LNCaP clone FGC (cell line): Measurements from ENCODE around the gene XRN2.

ENCODE experiments used
- DNase-seq: peaks from one replicate; pipeline ENCODE4 v3.0.0-alpha.2; 2011; ENCODE audit warnings: low read depth
- H3K4me3 ChIP-seq: 2 replicates; pipeline ENCODE4 v1.5.1; 2011; ENCODE audit warnings: mild to moderate bottlenecking, low read depth, low read length, control low read depth
- TF ChIP-seq, protein P1 (sequence below): IDR thresholded peaks from 2 replicates; pipeline ENCODE4 v1.5.1; 2012; ENCODE audit warnings: mild to moderate bottlenecking; ENCODE audit not compliant: control insufficient read depth, insufficient read depth; ENCODE audit errors: extremely low read depth

The XRN2 gene

GRCh38 chr20:21303061-21303871 is at the start of gene XRN2:
XRN2 (plus strand) TSS chr20:21303331; CDS start chr20:21303399, 68 bp downstream.
- H3K4me3 ChIP-seq: peak within 1 kb of the TSS; percentile 91
- DNase-seq: peak; percentile 84
- TF ChIP-seq, protein P1, sequence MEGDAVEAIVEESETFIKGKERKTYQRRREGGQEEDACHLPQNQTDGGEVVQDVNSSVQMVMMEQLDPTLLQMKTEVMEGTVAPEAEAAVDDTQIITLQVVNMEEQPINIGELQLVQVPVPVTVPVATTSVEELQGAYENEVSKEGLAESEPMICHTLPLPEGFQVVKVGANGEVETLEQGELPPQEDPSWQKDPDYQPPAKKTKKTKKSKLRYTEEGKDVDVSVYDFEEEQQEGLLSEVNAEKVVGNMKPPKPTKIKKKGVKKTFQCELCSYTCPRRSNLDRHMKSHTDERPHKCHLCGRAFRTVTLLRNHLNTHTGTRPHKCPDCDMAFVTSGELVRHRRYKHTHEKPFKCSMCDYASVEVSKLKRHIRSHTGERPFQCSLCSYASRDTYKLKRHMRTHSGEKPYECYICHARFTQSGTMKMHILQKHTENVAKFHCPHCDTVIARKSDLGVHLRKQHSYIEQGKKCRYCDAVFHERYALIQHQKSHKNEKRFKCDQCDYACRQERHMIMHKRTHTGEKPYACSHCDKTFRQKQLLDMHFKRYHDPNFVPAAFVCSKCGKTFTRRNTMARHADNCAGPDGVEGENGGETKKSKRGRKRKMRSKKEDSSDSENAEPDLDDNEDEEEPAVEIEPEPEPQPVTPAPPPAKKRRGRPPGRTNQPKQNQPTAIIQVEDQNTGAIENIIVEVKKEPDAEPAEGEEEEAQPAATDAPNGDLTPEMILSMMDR: peak; percentile 29; the same call in 1 of the 2 replicates

GRCh38 chr20:21257192-21257591 is 45.9 kb upstream of the XRN2 start:
- no peak for DNase-seq
- TF ChIP-seq, protein P1: no peak

DNA sequence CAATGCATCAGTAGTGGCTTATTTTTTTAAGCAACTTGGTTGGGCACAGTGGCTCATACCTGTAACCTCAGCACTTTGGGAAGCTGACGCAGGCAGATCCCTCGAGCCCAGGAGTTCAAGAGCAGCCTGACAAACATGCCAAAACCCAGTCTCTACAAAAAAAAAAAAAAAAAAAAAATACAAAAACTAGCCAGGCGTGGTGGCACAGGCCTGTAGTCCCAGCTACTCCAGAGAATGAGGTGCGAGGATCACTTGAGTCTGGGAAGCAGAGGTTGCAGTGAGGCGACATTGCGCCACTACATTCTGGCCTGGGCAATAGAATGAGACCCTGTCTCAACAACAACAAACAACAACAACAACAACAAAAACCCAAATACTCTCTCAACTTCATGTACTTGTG is 44.7 kb upstream of the XRN2 start:
- H3K4me3 ChIP-seq: no peak overlapping the region
- TF ChIP-seq, protein P1: no peak

More at GRCh38 chr20:21257192-21257591, 45.9 kb upstream of the XRN2 start:
- no peak overlapping the region for H3K4me3 ChIP-seq

GRCh38 chr20:21259346-21259745 is 43.8 kb upstream of the XRN2 start:
- no peak overlapping the region for H3K4me3 ChIP-seq
- no peak for DNase-seq
- TF ChIP-seq, protein P1: no peak

More for the DNA sequence above, 44.7 kb upstream of the XRN2 start:
- no peak for DNase-seq

GRCh38 chr20:21262812-21263211 is 40.3 kb upstream of the XRN2 start:
- DNase-seq: peak; percentile 30
- TF ChIP-seq, protein P1: no peak
- H3K4me3 ChIP-seq: no peak overlapping the region

- H3K4me3 ChIP-seq: no peak overlapping the region
- no peak for DNase-seq
- TF ChIP-seq, protein P1: no peak
Measured at GRCh38 chr20:21265261-21266190, 37.6 kb upstream of the XRN2 start.
